HG02943 (cell line): ENCODE data around the gene FOXP1.

ENCODE experiments used
- ATAC-seq: cut with Tn5 transposase; IDR thresholded peaks from one replicate; pipeline ENCODE4 v1.9.1; 2021; ENCODE audit warnings: mild to moderate bottlenecking, low read depth, moderate library complexity; ENCODE audit not compliant: unreplicated experiment

The FOXP1 gene

DNA sequence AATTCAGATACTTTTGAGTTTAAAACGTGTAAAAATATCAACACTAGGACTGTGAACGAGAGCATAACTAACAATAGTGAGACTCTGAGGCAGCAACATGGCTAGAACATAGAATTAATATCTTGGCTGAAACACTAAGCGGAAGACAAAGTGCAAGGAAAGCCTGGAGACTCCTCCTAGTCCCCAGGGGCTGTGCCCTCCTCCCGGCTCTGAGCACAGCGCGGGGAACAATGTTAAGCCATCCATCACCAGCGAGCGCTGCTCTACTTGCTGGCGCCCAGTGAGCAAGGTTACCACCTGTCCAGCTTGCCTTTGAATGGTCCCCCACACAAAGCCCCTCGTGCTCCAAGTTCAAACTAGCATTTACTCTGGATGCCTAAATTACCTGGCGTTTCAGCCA is 436.9 kb downstream of the FOXP1 start:
- ATAC-seq = no peak

DNA sequence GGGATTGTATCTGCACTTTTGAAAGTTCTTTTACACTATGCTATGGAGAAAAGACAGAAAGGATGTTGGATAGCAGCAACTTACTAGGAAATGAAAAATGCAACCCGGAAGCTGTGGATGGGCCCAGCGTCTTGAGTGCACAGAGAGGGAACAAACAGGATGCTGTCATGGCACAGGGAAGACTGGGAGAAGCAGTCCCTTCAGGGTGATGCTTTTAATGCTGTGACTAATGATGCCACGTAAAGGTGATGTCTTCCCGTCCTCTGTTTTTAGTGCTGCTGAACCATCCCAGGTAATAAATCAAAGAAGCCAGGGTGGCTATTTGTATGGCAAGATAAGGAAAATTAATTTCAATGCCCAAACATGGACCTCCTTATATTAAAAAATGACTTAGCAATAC is 437.6 kb downstream of the FOXP1 start:
- ATAC-seq = no peak

DNA sequence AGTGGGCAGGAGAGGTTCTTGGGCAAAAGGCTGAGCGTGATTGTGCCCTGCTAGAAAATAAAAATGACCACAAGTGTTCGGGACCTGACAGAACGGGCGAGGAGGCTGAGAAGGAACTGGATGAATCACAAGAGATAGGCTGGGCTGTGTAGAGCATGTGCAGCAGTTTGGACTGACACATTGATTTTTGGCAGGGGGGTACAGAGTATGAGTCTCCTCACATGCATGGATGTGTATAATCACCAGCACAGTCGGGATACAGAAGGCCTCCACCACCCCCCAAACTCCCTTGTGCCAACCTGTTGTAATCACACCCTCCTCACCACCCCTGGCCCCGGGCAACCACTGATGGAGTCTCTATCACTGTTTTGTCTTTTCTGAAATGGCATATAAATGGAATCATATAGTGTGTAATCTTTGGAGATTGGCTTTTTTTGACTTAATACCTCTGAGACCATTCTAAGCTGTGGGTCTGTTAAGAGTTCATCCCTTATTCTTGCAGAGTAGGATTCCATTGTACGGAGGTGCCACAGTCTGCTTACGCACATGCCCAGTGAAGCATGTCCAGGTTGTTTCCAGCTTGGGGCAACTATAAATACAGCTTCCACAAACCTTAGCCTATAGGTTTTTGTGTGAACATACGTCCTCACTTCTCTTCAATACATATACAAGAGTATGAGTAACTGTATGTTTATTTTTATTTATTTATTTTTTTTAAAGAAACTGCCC is 438.8 kb downstream of the FOXP1 start:
- ATAC-seq = no peak

DNA sequence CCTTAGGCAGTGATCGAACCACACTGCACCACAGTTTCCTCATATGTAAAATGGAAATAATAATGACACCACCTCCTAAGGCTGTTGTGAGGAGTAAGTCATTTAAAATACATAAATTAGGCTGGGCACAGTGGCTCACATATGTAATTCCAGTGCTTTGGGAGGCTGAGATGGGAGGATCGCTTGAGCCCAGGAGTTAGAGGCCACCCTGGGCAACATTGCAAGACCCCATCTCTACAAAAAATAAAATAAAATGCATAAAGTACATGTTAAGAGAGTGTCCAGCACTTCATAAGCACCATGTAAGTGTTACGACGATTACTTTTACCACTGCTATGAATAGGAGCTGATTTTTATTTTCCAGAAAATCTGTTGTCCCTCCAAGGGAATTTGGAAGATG is 440.0 kb downstream of the FOXP1 start:
- no peak for ATAC-seq

DNA sequence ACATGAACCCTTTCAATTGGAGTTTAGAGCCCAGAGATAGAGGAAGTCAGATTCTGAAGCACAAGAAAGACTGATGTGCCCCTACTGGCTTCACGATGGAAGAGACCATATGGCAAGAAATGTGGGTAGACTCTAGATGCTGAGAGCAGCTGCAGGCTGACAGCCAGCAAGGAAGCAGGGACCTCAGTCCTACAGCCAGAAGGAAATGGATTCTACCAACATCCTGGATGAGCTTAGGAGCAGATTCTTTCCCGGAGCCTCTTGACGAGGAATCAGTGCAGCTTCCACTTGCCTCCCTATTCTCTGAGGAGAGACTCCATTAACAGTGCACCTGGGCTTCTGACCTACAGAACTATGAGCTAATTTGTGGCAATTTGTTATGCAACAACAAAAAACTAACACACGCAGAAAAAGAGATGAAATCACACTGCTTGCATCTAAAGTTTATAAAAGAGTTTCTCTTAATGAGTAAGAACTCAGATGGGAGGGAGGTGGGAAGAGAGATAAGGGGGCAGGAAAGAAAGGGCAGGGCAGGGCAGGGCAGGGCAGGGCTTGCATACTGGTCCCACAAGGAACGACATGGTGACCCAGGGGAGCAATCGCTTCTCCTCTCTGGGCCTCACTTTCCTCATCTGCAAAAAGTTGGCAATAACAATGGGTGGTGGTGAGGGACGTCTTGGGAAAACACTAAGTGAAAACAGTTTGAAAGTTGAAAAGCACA is 440.9 kb downstream of the FOXP1 start:
- no peak for ATAC-seq

DNA sequence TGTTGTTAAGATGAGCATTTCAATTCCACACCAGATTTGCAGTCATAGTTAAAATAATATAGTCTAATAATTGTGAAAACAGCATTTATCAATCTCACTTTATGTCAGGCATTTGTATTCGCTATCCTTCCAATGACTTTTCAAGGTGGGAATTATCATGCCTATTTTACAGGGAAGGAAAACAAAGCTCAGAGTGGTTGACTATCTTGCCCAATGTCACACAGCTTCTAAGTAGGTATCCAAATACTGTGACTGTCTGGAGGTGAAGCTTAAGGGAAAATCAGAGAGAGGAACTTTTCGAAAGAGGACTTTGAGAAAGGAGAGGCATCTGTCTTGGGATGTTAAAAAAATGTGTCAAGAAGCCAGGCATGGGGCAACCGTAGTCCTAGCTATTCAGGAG is 443.1 kb downstream of the FOXP1 start:
- no peak for ATAC-seq

DNA sequence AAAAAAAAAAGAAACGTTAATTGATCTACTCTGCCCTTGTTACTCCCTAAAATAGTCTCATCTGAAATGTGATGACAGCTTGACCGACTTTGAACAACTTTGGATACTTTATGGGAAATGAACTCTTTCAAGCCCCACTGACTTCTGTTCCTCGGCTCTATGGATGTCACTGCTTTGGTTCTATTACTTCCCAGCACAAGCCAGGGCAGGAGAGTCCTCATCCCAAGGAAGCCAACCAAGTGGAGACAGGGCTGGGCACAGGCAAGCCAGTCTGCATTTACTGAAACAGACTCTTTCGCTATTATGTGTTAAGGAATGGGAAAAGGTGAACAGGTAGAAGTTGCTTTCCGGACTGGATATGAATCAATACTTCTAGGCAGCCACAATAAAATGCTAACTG is 444.0 kb downstream of the FOXP1 start:
- ATAC-seq = no peak

DNA sequence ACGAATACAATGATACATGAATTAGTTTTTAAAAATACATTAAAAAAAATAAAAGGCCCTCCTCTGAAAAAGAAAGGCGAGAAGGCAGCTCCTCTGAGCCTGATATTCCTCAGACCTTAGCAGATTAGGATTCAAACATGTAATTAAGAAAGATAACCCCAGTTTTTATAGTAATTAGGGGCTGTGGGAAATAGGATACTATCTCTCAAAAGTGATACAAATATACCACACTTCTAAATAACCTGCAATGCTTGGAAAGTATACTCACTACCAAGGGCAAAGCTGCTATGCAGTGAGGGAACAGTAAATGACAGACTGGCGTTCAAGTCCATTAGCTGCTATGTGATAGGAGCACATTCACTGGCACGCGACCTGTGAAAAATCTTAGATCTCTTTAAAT is 445.1 kb downstream of the FOXP1 start:
- ATAC-seq = no peak

DNA sequence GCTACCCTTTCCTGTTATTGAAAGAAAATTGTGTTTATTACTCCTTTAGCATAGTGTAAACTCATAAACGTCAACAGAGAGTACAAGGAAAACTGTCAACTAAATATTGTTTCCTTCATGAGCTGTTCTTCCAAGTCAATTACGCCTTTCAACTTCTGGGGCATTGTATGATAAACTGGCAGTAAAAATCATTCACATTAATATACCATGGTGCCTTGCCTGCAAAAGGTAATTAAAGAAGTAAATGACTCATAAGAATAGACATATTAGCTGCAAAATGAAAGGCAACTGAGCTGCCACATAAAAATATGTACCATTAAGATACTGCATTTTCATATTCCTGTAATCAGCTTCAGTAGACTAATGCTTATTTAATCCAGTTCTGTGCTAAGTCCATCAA is 447.3 kb downstream of the FOXP1 start:
- no peak for ATAC-seq

DNA sequence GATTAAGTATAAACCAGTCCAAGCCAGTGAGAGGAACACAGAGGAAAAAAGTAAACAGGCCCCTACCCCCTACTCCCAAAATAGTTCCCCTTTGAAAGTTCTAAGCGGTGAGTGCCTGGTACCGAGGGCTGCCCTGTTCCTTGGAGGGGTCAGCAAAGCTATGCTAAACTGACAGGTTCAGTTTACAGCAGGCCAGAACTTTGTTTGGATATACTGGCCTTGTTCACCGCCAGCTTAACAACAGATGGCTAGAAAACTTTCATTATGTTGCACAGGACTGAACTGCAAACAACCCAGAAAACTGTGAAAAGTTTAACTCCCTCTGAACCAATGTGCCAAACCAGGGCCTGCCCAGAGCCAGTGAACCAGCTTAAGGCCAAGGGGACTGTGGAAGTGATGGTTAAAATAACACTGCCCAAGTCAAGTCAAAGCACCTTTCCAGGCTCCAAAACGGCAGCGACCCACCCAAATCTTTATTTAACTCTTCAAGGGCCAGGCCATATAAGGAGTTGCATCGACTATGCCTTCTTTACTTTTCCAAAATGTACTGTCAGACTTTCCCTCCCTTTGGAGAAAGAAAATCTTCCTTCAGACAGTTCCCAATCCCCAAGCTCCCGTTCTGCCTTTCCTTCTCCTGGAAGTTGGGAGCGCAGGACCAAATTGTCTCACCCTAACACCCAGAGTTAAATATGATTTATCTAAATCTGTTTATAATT is 448.0 kb downstream of the FOXP1 start:
- no peak for ATAC-seq

DNA sequence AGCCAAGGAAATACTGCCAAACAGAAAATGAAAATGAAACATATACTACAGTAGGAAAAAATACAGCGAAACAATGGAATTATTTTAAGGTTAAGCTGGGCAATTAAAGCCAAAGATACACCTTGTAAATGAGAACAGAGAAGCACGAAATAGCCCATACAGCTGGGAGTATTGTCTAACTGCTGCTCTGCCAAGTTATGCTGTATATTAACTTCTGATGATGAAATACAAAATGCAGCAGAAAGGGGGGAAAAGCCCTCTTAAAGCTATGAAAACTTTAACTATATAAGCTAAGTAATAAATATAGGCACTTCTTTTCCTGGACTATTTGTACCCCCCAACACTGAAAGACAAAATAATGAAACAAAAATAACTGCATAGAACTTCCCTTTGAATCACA is 449.0 kb downstream of the FOXP1 start:
- ATAC-seq = no peak

DNA sequence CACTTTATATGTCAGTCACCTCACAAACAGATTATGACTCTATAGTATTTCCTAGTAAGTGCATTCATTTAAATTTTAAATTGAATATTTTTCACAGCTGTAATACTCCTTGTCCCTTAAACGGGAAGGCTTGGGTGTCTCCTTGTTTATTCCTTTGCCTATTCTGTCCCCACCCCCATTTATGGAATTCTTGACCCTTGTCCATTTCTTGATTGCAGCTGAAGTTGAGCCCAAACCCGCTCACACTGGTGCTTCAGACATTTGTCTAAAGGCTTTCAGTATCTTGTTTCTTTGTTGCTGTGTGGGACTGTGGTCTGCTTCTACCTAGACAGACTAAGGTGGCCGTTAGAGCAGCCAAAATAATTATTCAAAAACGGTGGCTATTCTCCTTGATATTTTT is 449.7 kb downstream of the FOXP1 start:
- ATAC-seq = no peak

DNA sequence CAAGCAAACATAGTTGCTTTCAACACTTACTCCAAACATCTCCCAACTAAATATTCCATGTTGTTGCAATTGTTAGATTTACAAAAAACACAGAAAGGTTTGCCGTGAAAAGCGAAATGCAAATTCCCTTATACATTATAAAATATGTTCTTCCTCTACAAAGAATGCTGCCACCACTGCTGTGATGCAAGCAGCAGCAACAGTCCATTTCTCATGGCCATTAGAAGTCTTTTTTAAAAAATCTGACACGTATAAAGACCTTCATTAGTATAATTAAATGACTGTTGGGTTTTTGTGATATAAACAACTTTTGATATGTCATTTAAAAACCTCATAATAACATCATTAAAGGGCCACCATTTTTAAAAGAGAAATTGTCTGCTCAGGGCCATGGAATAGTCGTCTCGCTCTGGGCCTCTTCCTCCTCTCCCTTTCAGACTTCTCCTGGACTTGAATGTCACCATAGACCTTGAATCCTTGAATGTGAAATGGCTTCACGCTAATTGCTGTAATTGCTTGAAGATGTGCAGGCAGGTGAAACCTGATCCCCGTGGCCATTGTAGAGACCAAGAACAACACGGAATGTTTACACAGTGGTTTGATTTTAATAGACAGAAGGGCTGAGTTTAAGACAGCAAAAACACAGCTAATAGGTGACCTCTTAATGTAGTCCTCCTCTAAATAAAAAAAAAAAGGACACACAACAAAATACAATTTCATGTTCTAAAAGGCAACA is 450.4 kb downstream of the FOXP1 start:
- ATAC-seq = no peak

DNA sequence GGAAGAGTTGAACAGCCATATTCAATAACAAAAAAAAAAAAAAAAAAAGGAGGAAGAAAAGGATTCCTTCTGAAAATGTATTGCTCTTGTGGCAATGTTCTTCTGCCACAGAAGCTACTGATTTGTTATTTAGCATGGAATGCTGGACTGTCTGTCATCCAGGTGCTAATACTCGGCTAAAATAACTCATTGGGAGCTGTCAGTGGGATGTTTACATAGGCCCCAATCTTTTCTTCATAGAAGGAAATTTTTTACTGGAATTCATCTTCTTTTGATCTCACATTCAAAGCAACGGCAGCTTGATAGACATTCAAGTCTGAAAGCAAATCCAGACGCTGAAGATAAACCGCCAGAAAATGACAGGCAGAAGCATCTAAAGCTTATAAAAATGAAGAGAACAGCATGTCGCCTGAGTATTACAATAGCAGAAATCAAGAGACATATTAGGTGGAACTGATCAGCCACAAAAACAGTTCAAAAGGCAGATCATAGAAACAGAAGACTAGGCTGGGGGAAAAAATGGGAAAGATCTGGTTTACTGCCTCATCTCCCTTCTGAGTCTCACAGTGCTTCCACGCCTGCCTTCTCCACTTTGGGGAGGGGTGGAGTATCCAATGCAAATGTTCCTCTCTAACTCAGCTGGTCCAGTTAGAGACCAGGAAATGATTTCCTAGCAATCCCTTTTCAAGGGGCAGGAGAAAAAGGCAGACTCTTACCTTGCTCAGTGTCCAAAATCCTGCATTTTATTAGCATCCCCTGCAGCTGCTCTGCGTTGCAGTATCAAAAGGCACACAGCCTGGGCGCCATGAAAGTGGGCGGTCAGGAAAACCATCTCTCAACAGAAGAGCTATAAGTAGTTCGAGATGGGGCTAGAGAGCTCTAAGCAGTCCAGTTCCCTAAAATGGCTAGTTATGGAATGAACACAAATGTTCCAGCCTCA is 451.9 kb downstream of the FOXP1 start:
- no peak for ATAC-seq

DNA sequence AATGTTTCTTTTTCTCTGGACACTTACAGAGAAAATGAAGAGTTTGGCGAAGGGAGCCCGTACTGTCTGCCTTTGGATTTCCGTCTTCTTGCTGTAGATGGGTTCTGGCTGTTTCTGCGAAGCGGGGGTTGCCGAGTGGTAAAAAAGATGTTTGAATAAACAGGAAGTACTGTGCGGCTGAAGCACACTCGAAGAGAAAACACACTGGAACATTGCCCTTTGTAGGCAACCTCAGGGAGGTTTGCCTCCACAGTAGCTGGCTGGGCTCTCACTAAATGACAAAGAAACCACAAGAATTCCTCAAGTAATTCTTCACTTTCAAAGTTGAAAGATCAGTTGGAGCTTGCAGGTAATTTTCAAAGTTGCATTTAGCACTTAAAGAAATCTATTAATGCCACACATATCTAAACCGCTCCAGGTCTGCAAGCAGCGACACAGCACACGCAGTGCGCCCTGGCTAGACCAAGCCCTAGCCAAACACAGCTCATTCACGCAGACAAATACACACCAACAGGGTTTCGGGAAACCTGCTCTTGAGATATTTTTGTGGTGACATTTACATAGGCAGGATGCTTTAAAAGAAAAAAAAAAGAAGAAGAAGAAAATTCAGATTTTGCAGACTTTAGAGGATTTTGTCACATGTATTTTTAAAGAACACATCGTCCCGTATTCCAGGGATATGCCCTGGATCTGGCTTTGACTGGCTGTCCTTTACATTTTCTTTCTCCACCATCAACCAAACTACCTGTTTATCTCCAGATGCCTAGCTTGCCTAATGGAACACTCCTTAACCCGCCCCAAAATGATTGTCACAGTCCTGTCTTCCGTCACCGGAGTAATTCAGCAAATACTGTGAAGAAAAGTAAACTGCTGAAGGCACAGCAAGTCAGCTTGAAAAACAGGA is 452.8 kb downstream of the FOXP1 start:
- peak; percentile 61 for ATAC-seq

DNA sequence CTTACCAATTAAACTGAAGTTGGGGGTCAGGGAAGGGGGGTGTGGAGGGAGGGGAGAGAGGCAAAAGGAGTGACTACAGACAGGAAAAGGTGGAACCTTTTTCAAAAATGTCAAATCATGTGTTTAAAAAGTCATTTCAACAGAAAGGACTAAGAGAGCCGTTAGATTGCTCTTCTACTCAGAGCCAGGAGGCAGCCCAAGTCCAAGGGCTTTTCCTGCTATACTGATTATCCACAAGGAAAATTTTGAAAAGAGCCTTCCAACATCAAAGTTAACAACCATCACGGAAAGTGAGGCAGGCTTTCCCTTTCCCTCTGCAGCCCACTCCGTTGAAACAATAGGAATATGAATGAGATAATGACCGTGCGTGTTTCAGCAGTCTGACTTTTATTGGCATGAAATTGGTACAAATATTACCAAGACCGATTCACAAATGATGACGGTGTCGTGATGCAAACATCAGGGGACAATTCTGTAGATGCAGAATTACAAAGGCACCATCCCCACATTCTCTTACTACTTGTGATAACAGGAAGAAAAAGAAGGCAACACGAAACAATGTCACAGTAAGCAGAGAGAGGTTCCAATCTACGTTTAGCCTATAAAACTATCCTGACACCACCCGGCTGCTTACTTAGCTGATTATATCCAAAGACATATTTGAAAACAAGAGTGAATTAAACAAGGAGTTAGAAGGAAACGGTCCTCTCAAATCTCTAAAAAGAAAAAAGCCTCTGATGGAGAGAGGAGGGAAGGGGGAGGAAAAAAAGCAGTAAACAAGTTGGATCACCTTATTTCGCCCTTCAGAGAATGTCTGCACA is 453.7 kb downstream of the FOXP1 start:
- no peak for ATAC-seq

DNA sequence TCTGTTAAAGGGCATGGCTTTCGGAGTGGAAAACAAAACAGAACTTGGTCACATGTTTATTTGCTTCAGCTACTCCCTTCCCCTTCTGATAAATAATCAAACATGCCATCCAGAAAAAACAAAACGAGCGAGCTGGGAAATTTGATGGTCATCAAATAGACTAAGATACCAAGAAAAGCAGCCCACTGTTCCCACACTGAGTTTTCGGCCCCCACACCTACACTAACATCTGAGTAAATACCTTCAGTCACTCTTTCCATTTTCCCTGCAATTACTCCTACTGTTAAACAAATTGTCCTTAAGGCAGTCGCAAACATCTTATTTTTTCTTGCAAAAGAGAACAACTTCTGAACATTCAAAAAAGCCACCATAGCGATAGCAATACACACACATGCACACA is 454.6 kb downstream of the FOXP1 start:
- ATAC-seq = no peak

DNA sequence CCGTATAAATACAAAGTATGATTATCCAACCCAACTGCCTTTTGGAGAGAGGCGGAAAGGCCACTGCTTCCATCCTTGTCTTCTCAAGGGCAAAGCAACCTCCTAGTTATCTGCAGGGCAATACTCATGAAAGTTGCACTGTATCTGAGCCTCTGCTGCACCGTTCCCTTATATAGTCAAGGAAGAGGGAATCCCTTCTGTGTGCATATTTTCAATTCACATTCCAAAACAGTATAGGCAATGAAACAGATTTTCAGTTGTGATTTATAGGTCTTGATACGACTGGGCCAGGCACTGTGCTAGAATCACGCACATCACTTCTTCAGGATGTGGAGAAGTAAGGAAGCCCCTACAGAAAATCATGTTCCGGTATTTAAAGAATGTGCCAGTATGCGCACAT is 455.7 kb downstream of the FOXP1 start:
- ATAC-seq = no peak
